Stimulated activated CD4-positive, alpha-beta T cell treated with anti-CD3 and anti-CD28 coated beads, Interleukin-12 subunit alpha, Interleukin-12 subunit beta, amount 100 ng/mL, for 24 hours (primary cell): Measurements from ENCODE around the gene VRK2.
"Not testable (repeated sequence)": the region's sequence is repeated elsewhere in the genome, so short reads cannot be mapped to it uniquely, and the experiment has no call there.

Experiments
- DNase-seq, 2 experiments: peaks; one replicate each; pipeline ENCODE4 v3.0.0-alpha.2; 2020; ENCODE audit warnings: low read depth in 2 of 2

The VRK2 gene

GRCh38 chr2:58107803-58108710 is 61.5 kb downstream of the VRK2 start:
- no peak for DNase-seq

- DNase-seq: no peak
Observed at GRCh38 chr2:58109481-58109880, 62.9 kb downstream of the VRK2 start.

- no peak for DNase-seq
Observed at GRCh38 chr2:58110765-58111164, 64.2 kb downstream of the VRK2 start.

- DNase-seq: not testable (repeated sequence)
Observed at GRCh38 chr2:58113563-58113962, 67.0 kb downstream of the VRK2 start.

- DNase-seq: no peak
Observed at GRCh38 chr2:58120626-58121229, 74.1 kb downstream of the VRK2 start.

GRCh38 chr2:58122040-58122439 is 75.4 kb downstream of the VRK2 start:
- no peak for DNase-seq

- no peak for DNase-seq
Observed at GRCh38 chr2:58122540-58122939, 75.9 kb downstream of the VRK2 start.

- DNase-seq: no peak
Observed at GRCh38 chr2:58127111-58127510, 80.5 kb downstream of the VRK2 start.

GRCh38 chr2:58130238-58130637 is 83.6 kb downstream of the VRK2 start:
- no peak for DNase-seq

GRCh38 chr2:58131191-58132011 is 84.8 kb downstream of the VRK2 start:
- DNase-seq: no peak

GRCh38 chr2:58133395-58133794 is 86.8 kb downstream of the VRK2 start:
- DNase-seq: no peak

GRCh38 chr2:58135861-58136260 is 89.3 kb downstream of the VRK2 start:
- no peak for DNase-seq

GRCh38 chr2:58137221-58137620 is 90.6 kb downstream of the VRK2 start:
- DNase-seq: no peak

GRCh38 chr2:58137856-58138255 is 91.2 kb downstream of the VRK2 start:
- DNase-seq: no peak

- DNase-seq: no peak
Observed at GRCh38 chr2:58138396-58139030, 91.9 kb downstream of the VRK2 start.

GRCh38 chr2:58140508-58141072 is 94.0 kb downstream of the VRK2 start:
- no peak for DNase-seq

- DNase-seq: not testable (repeated sequence)
Observed at GRCh38 chr2:58145769-58146168, 99.2 kb downstream of the VRK2 start.

GRCh38 chr2:58146707-58147106 is 100.1 kb downstream of the VRK2 start:
- DNase-seq: no peak

GRCh38 chr2:58155160-58155778 is 108.7 kb downstream of the VRK2 start:
- no peak for DNase-seq

- no peak for DNase-seq
Observed at GRCh38 chr2:58156780-58157179, 110.2 kb downstream of the VRK2 start.

GRCh38 chr2:58157754-58158153 is 111.1 kb downstream of the VRK2 start:
- no peak for DNase-seq
